Suprapubic skin (tissue), 4 donors: Measurements from ENCODE around the gene CDC25C. TPM values are rescaled to one million over a fixed set of nuclear protein-coding genes. Genes with fewer than 3 reads are reported as not detected.

Experiments
- DNase-seq, 2 donors: peaks; one replicate each; pipeline ENCODE4 v3.0.0-alpha.2; 2019; ENCODE audit warnings: low spot score in 2 of 2
- H3K27ac ChIP-seq: fragments of 200-600 bp; sonication (generic); one replicate; pipeline ENCODE4 v1.5.1; 2019
- H3K27me3 ChIP-seq: fragments of 200-600 bp; sonication (generic); one replicate; pipeline ENCODE4 v1.5.1; 2019
- H3K36me3 ChIP-seq: fragments of 200-600 bp; sonication (generic); one replicate; pipeline ENCODE4 v1.5.1; 2019
- H3K4me1 ChIP-seq: fragments of 200-600 bp; sonication (generic); one replicate; pipeline ENCODE4 v1.5.1; 2019
- H3K4me3 ChIP-seq: fragments of 200-600 bp; sonication (generic); one replicate; pipeline ENCODE4 v1.5.1; 2019; ENCODE audit warnings: mild to moderate bottlenecking
- H3K9me3 ChIP-seq: fragments of 200-600 bp; sonication (generic); one replicate; pipeline ENCODE4 v1.5.1; 2019
- EP300 ChIP-seq: sonication (generic); formaldehyde crosslinking; IDR thresholded peaks from one replicate; pipeline ENCODE4 v1.6.1; 2017; ENCODE audit warnings: antibody characterized with exemption
- POLR2A ChIP-seq, 2 donors: fragments of 450-650 bp; IDR thresholded peaks; one replicate each; pipeline ENCODE4 v1.6.1; 2017; ENCODE audit warnings: antibody characterized with exemption in 2 of 2, mild to moderate bottlenecking in 2 of 2, moderate library complexity in 2 of 2
- POLR2AphosphoS5 ChIP-seq, 3 donors: sonication (generic); formaldehyde crosslinking; IDR thresholded peaks; one replicate each; pipeline ENCODE4 v1.6.1; 2017; ENCODE audit warnings: antibody characterized with exemption in 3 of 3
- WGBS: methylation state at CpG from one replicate; pipeline ENCODE4 v1.1.5; 2018; 5-methylcytosine and 5-hydroxymethylcytosine counted together
- total RNA-seq, 4 donors: library from RNA; depleted of rRNA; stranded (reverse); fragments of >200 nt; gene quantifications; one replicate each; pipeline ENCODE4 v1.1.0, GENCODE V29; 2016
- TF ChIP-seq, protein P1 (sequence below), 2 donors: fragments of 200-600 bp in 1 of 2; fragments of 450-650 bp in 1 of 2; sonication (generic) in 1 of 2; IDR thresholded peaks; one replicate each; pipeline ENCODE4 v1.5.1; 2016 to 2019; ENCODE audit warnings: antibody characterized with exemption in 2 of 2, mild to moderate bottlenecking in 1 of 2, moderate library complexity in 1 of 2

The CDC25C gene
- total RNA-seq, result 1 to 10 TPM in 3 of 4 donors, under 1 TPM in 1; 0.38 to 1.6 (median 1.3) TPM

DNA sequence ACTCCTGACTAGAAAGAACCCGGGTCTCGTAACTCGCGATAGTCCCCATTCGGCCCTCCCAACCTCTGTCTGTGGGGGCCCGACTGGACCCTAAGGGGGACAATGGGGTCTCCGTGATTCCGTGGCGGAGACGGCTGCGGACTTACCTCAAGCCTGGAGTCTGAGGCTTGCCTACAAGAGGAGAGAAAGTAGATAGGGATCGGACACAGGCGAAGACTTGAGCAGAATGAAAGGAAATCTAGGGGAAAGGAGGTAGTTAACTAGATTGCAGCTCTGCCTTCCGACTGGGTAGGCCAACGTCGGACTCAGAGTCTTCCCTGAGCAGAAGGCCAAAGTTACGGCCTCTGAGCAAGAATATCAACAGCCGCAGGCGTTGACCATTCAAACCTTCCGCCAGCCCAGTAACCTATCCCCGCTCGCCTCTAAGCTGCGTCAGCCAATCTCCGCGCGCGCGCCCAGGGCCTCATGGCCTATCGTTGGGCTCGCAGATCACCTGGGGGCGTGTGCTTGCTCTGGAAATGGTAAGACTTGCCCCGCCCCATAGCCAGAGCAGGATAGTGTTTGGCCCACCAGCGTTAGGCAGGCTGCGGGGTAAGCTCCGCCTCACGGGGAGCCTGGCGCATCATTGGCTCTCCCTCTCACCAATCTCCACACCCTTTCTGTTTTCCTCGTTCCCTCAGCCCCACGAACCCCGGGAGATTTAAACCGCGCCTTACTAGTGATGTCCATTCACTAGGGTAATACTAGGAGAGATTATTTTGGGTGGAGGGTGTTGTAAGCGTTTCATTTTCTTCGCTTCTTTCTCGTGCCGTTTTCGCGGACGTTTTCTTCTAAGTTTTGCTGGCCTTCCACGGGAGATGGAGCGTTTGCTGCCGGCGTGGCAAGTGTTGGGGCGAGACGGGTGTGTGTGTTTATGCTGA is at the start of gene CDC25C:
Gene CDC25C, minus strand, starts transcription at position 356 of the 920 bp plus-strand sequence. CDS start 624 bp downstream, outside the sequence.
- Histone ChIP-seq H3K4me1 (peaks cover 16% of the 10 kb centered on the region), H3K27ac (no peak within 1 kb of the TSS), H3K9me3 (no peaks in the 10 kb centered on the region), H3K4me3 (peak within 1 kb of the TSS; percentile 63), H3K36me3 (no peaks in the 10 kb centered on the region), H3K27me3 (no peaks in the 10 kb centered on the region)
- peak; percentile 99 for DNase-seq
- no peak for TF ChIP-seq POLR2A (IDR thresholded peaks at IDR 0.05)
- TF ChIP-seq, protein P1, sequence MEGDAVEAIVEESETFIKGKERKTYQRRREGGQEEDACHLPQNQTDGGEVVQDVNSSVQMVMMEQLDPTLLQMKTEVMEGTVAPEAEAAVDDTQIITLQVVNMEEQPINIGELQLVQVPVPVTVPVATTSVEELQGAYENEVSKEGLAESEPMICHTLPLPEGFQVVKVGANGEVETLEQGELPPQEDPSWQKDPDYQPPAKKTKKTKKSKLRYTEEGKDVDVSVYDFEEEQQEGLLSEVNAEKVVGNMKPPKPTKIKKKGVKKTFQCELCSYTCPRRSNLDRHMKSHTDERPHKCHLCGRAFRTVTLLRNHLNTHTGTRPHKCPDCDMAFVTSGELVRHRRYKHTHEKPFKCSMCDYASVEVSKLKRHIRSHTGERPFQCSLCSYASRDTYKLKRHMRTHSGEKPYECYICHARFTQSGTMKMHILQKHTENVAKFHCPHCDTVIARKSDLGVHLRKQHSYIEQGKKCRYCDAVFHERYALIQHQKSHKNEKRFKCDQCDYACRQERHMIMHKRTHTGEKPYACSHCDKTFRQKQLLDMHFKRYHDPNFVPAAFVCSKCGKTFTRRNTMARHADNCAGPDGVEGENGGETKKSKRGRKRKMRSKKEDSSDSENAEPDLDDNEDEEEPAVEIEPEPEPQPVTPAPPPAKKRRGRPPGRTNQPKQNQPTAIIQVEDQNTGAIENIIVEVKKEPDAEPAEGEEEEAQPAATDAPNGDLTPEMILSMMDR (IDR thresholded peaks at IDR 0.05), result no peak
- under 1% methylated on average over 52 of the region's 55 CpGs for WGBS

DNA sequence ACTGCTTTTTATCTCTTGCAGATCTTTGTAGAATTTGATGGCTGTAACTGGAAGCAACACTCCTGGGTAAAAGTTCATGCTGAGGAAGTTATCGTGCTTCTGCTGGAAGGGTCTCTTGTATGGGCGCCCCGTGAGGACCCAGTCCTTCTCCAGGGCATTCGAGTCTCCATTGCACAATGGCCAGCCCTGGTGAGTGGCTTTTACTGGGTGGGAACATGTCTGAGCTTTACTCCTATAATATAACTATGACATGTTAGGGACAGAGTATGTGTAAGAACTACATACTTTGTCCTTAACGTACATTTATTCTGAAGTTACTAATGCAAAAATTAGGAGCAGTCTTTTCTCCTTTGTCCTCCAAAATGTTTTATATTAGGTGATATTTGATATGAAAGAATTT is 41.0 kb upstream of the CDC25C start:
- Histone ChIP-seq H3K36me3 (peaks cover 50% of the 10 kb centered on the region), H3K27ac (no peak overlapping the region), H3K4me1 (peaks cover 19% of the 10 kb centered on the region), H3K27me3 (no peaks in the 10 kb centered on the region), H3K9me3 (no peaks in the 10 kb centered on the region), H3K4me3 (no peak overlapping the region)
- TF ChIP-seq, protein P1 (IDR thresholded peaks at IDR 0.05), result no peak
- TF ChIP-seq POLR2A (IDR thresholded peaks at IDR 0.05), result no peak
- no peak for TF ChIP-seq POLR2AphosphoS5 (IDR thresholded peaks at IDR 0.05)
- TF ChIP-seq EP300, result no peak
- no peak for DNase-seq
- 75% methylated on average over 5 of the region's 5 CpGs for WGBS

DNA sequence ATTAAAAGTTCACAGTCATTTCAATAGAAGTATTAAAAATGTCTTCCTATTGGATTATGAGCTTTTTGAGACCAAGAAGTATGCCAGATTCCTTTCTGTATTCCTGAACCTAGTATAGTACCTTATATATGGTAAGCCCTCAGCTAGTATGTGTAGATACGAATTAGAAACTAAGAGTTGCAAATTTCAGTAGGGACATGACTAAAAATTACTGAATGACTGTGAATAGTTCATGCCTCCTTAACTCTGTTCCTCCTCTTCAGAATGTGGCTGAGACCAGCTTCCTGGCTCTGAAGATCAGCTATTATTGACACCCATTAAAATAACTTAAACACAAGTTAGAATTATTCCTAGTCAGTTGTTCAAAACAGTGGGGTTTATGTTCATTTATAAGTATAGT is 40.6 kb upstream of the CDC25C start:
- no peak overlapping the region for H3K27ac ChIP-seq
- TF ChIP-seq, protein P1 (IDR thresholded peaks at IDR 0.05), result no peak
- TF ChIP-seq POLR2A (IDR thresholded peaks at IDR 0.05) (no peak), EP300 (no peak), POLR2AphosphoS5 (IDR thresholded peaks at IDR 0.05) (no peak)
- peaks cover 19% of the 10 kb centered on the region for H3K4me1 ChIP-seq
- H3K36me3 ChIP-seq, result peaks cover 45% of the 10 kb centered on the region
- no peak overlapping the region for H3K4me3 ChIP-seq
- 80% methylated on average over 1 of the region's 1 CpG for WGBS
- DNase-seq, result no peak
- H3K9me3 ChIP-seq, result no peaks in the 10 kb centered on the region
- no peaks in the 10 kb centered on the region for H3K27me3 ChIP-seq

DNA sequence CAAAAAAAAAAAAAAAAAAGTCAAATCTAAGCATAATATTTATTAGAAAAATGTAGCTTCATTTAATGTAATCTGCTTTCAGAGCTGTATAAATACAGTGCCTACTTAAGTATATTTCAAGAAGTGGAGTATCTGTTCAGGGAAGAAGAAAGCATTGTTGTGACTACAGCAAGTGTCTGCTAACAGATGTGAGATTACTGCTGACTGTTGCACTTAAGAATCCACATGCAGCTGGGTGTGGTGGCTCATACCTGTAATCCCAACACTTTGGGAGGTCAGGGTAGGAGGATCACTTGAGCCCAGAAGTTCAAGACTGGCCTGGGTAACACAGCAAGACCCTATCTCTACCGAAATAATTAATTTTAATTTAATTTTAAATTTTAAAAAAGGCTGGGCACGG is 39.9 kb upstream of the CDC25C start:
- H3K9me3 ChIP-seq, result no peaks in the 10 kb centered on the region
- no peak for TF ChIP-seq POLR2AphosphoS5 (IDR thresholded peaks at IDR 0.05)
- TF ChIP-seq, protein P1 (IDR thresholded peaks at IDR 0.05), result no peak
- TF ChIP-seq POLR2A (IDR thresholded peaks at IDR 0.05), result no peak
- TF ChIP-seq EP300, result no peak
- H3K27ac ChIP-seq, result no peak overlapping the region
- peaks cover 26% of the 10 kb centered on the region for H3K4me1 ChIP-seq
- no peak for DNase-seq
- H3K4me3 ChIP-seq, result no peak overlapping the region
- WGBS, result 91% methylated on average over 2 of the region's 2 CpGs
- H3K36me3 ChIP-seq, result peaks cover 38% of the 10 kb centered on the region
- no peaks in the 10 kb centered on the region for H3K27me3 ChIP-seq

DNA sequence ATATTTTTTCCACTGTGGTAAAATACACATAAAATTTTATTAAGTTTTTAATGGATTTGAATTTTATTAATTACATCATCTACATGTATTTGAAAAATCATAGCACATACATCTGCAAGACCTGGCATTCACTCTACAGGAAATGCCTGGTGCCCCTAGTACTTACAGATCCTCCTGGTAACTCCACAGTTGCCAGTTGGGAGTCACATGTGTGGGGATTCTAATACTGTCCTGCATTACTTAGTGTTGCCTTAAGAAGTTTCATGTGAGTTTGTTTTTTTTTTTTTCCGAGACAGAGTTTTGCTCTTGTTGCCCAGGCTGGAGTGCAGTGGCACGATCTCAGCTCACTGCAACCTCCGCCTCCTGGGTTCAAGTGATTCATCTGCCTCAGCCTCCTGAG is 38.9 kb upstream of the CDC25C start:
- 58% methylated on average over 3 of the region's 3 CpGs for WGBS
- TF ChIP-seq POLR2AphosphoS5 (IDR thresholded peaks at IDR 0.05), result no peak
- TF ChIP-seq, protein P1 (IDR thresholded peaks at IDR 0.05), result no peak
- no peak for TF ChIP-seq EP300
- no peak for TF ChIP-seq POLR2A (IDR thresholded peaks at IDR 0.05)
- no peak overlapping the region for H3K27ac ChIP-seq
- H3K4me1 ChIP-seq, result peaks cover 30% of the 10 kb centered on the region
- H3K4me3 ChIP-seq, result no peak overlapping the region
- no peaks in the 10 kb centered on the region for H3K27me3 ChIP-seq
- H3K36me3 ChIP-seq, result peaks cover 28% of the 10 kb centered on the region
- no peak for DNase-seq
- H3K9me3 ChIP-seq, result no peaks in the 10 kb centered on the region
